BLaER1 treated with 17β-estradiol and CSF1 and Interleukin-3, amounts not matched to agents 10 nM and 100 nM (cell line): Measurements from ENCODE around the gene ZCCHC7.

ENCODE experiments used
- H3K27ac ChIP-seq, 11 experiments: shearing (Covaris generic); formaldehyde crosslinking; 2 replicates each; pipeline ENCODE4 v1.8.1; 2022
- H3K27me3 ChIP-seq, 11 experiments: shearing (Covaris generic); formaldehyde crosslinking; 2 replicates each; pipeline ENCODE4 v1.8.1; 2022
- H3K36me3 ChIP-seq, 11 experiments: shearing (Covaris generic); formaldehyde crosslinking; 2 replicates each; pipeline ENCODE4 v1.8.1; 2022
- H3K4me1 ChIP-seq, 10 experiments: shearing (Covaris generic); formaldehyde crosslinking; 2 replicates each; pipeline ENCODE4 v1.8.1; 2022
- H3K4me2 ChIP-seq, 11 experiments: shearing (Covaris generic); formaldehyde crosslinking; 2 replicates each; pipeline ENCODE4 v1.8.1; 2022
- H3K4me3 ChIP-seq, 10 experiments: shearing (Covaris generic); formaldehyde crosslinking; 2 replicates each; pipeline ENCODE4 v1.8.1; 2022
- H3K9ac ChIP-seq, 11 experiments: shearing (Covaris generic); formaldehyde crosslinking; 2 replicates each; pipeline ENCODE4 v1.8.1; 2022
- H3K9me3 ChIP-seq, 11 experiments: shearing (Covaris generic); formaldehyde crosslinking; replicated peaks in 1 of 11; 2 replicates each; pipeline ENCODE4 v1.8.1; 2022
- H4K20me1 ChIP-seq, 11 experiments: shearing (Covaris generic); formaldehyde crosslinking; 2 replicates each; pipeline ENCODE4 v1.8.1; 2022
- Cebpa-rat ChIP-seq, 11 experiments: shearing (Covaris generic); IDR thresholded peaks; 2 replicates each; pipeline ENCODE4 v1.8.1; 2022

The ZCCHC7 gene

DNA sequence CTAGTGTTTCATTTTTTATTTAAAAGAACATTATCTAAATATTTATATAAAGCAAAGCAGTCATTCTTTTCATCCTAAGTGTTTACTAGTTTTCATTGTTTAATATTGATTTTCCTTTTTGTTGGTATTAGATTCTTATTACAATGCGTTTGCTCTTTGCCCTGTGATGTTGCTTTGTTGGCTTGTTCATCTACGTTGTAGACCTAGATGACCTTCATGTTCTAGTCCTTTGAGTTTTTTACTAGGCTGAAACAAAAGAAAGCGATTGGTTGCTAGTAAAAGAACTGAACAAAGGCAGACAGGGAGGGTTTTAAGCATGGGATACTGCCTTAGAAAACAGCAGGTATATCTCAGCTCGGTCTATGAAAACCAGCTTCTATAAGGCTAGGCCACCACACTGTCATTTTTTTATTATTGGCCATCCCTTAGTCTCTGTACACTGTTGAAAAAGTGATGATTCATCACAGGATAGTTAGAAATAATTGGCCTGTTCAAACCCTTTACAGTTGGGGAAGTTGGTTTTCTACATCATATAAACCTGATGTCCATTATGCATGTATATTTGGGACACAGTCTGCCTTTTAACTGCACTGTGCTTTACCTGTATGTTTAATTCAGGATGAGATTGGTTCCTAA lies 119.0 kb downstream of the ZCCHC7 start:
- H3K27ac ChIP-seq = peak overlapping the region in 8 of 11 experiments; percentile 2 to 67 (median 34); a peak in 11 of 22 replicates
- H3K4me1 ChIP-seq = peaks cover 16 to 69% (median 42%) of the 10 kb centered on the region in 10 experiments
- peaks cover 0 to 76% (median 28%) of the 10 kb centered on the region in 11 experiments; a peak in 16 of 22 replicates for H3K36me3 ChIP-seq
- H3K4me3 ChIP-seq = no peak overlapping the region
- TF ChIP-seq Cebpa-rat (IDR thresholded peaks at IDR 0.05) = no peak
- peaks cover 0 to 88% (median 0%) of the 10 kb centered on the region in 11 experiments; a peak in 5 of 22 replicates for H4K20me1 ChIP-seq
- H3K9me3 ChIP-seq = no peaks in the 10 kb centered on the region; a peak in 1 of 22 replicates
- no peak overlapping the region for H3K9ac ChIP-seq
- H3K27me3 ChIP-seq = no peaks in the 10 kb centered on the region
- H3K4me2 ChIP-seq = peak overlapping the region; percentile 2 to 50 (median 15); a peak in 14 of 22 replicates

DNA sequence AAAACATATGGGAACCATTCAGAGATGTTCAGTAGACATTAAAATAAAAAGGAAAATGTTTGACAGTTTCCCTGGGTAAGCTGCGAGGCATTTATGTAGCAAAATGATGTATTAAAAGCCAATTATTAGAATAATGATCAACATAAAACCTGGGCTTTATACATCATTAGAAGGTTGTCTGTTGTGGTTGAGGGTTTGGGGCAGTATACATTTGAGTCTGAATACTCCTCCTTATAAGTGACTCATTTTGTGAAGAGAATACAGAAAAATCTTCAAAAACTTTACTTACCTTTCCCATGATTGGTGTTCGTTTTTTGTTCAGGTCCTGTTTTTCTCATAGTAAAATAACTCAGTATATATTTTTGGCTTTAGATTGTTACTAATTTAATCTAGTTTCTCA lies 119.5 kb downstream of the ZCCHC7 start:
- no peaks in the 10 kb centered on the region for H3K27me3 ChIP-seq
- H3K9ac ChIP-seq = no peak overlapping the region
- no peaks in the 10 kb centered on the region; a peak in 1 of 22 replicates for H3K9me3 ChIP-seq
- H3K4me3 ChIP-seq = no peak overlapping the region
- peak overlapping the region in 5 of 11 experiments; percentile 2 to 25 (median 4); a peak in 8 of 22 replicates for H3K4me2 ChIP-seq
- H3K4me1 ChIP-seq = peaks cover 16 to 71% (median 42%) of the 10 kb centered on the region in 10 experiments
- peaks cover 0 to 89% (median 0%) of the 10 kb centered on the region in 11 experiments; a peak in 5 of 22 replicates for H4K20me1 ChIP-seq
- peaks cover 0 to 73% (median 26%) of the 10 kb centered on the region in 11 experiments; a peak in 13 of 22 replicates for H3K36me3 ChIP-seq
- peak overlapping the region in 5 of 11 experiments; percentile 2 to 67 (median 54); a peak in 5 of 22 replicates for H3K27ac ChIP-seq
- TF ChIP-seq Cebpa-rat (IDR thresholded peaks at IDR 0.05) = no peak

DNA sequence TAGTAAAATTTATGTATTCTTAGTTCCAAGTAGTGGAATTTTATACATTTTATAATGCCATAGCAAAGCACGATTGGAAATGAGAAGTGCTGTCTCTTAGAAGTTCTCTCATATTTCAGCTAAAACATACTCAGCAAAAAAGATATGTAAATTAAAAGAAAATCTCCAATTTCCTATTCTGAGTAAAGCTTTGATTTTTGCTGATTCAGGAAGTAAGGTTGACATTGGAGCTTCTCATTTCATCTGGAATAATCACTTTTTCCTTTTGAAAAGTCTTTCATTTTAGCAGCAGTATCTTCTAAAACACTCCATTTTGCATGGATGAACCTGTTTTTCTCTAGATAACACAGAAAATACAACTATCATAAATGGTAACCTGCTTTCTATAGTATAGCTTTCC lies 121.0 kb downstream of the ZCCHC7 start:
- Histone ChIP-seq H3K4me3 (no peak overlapping the region), H3K9ac (no peak overlapping the region), H3K4me1 (peaks cover 16 to 80% (median 42%) of the 10 kb centered on the region in 10 experiments), H3K27ac (peak overlapping the region in 1 of 11 experiments; percentile 4; a peak in 1 of 22 replicates), H4K20me1 (peaks cover 0 to 89% (median 0%) of the 10 kb centered on the region in 11 experiments; a peak in 5 of 22 replicates), H3K9me3 (no peaks in the 10 kb centered on the region; a peak in 1 of 22 replicates), H3K27me3 (no peaks in the 10 kb centered on the region), H3K4me2 (peak overlapping the region in 6 of 11 experiments; percentile 7 to 51 (median 24); a peak in 9 of 22 replicates), H3K36me3 (peaks cover 0 to 73% (median 28%) of the 10 kb centered on the region in 11 experiments; a peak in 14 of 22 replicates)
- no peak for TF ChIP-seq Cebpa-rat (IDR thresholded peaks at IDR 0.05)

DNA sequence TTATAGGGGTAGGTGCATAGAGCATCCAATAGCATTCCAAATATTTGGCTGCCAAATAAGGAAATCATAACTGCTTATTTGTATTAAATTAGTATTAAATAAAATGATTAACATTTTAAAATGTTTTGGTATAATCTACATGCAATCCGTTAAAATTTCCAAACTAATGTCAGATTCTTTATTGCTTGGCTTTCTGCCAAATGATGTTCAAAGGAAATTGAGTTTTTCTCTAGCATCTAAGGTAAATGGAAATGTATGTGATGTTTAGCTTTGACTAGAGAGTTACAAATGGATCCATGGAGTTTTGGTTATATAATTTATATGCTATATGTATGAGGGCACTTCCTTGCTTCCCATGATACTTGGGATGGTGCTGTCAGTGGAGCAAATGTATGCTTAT lies 121.7 kb downstream of the ZCCHC7 start:
- Histone ChIP-seq H3K36me3 (peaks cover 0 to 72% (median 28%) of the 10 kb centered on the region in 11 experiments; a peak in 13 of 22 replicates), H3K4me1 (peaks cover 9 to 77% (median 38%) of the 10 kb centered on the region in 10 experiments), H3K27ac (no peak overlapping the region), H3K9ac (no peak overlapping the region), H3K27me3 (no peaks in the 10 kb centered on the region), H3K9me3 (no peaks in the 10 kb centered on the region), H4K20me1 (peaks cover 0 to 89% (median 0%) of the 10 kb centered on the region in 11 experiments; a peak in 5 of 22 replicates), H3K4me2 (peak overlapping the region in 2 of 11 experiments; percentile 11 to 51; a peak in 4 of 22 replicates), H3K4me3 (no peak overlapping the region)
- no peak for TF ChIP-seq Cebpa-rat (IDR thresholded peaks at IDR 0.05)

DNA sequence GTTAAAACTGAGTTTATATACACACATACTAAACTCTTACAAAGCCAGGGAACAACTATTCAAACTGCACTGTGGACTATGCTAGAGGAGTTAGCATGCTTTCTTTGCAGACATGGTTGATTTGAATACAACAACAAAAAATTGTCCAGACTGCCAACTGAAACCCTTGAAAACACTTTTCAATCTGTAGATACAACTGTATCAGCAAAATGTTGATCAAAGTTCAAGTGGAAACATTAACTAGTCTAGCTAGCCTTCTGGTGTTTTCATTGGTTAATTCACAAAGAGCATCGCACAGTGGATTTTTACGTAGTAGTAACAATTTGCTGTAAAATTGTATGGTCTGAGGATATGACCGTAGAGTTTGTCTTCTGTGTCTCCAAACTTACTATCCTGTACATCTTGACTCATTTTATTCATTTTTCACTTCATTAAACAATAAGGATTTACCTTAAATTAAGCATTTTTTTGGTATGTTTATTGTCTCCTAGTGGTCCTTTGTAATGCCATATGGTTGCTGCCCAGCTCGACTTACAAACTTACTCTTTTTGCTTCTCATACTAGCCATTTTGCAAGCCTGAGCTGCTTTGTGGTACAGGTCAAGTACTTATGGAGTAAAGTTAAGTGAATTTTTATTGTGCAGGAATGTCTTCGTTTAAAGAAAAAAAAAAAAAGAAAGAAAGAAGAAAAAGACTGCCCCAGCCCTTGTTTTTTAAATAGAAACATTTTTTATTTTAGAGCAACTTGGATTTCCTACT lies 123.4 kb downstream of the ZCCHC7 start:
- H3K4me3 ChIP-seq = no peak overlapping the region
- H3K36me3 ChIP-seq = peaks cover 0 to 72% (median 34%) of the 10 kb centered on the region in 11 experiments; a peak in 15 of 22 replicates
- H3K27me3 ChIP-seq = no peaks in the 10 kb centered on the region
- peak overlapping the region in 3 of 11 experiments; percentile 15 to 34 (median 24); a peak in 2 of 22 replicates for H3K27ac ChIP-seq
- H4K20me1 ChIP-seq = peaks cover 0 to 86% (median 0%) of the 10 kb centered on the region in 11 experiments; a peak in 5 of 22 replicates
- no peak for TF ChIP-seq Cebpa-rat (IDR thresholded peaks at IDR 0.05)
- H3K4me2 ChIP-seq = peak overlapping the region in 3 of 11 experiments; percentile 2 to 35 (median 5); a peak in 5 of 22 replicates
- no peaks in the 10 kb centered on the region; a peak in 1 of 22 replicates for H3K9me3 ChIP-seq
- no peak overlapping the region for H3K9ac ChIP-seq
- H3K4me1 ChIP-seq = peaks cover 8 to 74% (median 38%) of the 10 kb centered on the region in 10 experiments; a peak in 19 of 20 replicates

DNA sequence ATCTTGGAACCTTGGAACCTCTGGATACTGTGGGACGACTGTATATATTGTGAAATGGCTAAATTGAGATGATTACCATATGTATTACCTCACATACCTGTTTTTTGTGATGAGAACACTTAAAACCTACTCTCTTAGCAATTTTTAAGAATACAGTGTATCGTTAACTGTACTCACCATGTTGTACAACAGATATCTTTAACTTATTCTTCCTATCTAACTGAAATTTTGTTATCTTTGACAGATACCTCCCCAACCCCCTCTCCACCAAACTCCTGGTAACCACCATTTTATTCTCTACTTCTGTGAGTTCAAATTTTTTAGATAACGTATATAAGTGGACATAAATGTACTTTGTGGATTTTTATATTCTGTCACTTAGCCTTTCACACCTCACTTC lies 126.5 kb downstream of the ZCCHC7 start:
- Histone ChIP-seq H3K27ac (no peak overlapping the region), H3K4me2 (peak overlapping the region in 3 of 11 experiments; percentile 6 to 39 (median 18); a peak in 4 of 22 replicates), H3K36me3 (peaks cover 0 to 83% (median 59%) of the 10 kb centered on the region in 11 experiments; a peak in 17 of 22 replicates), H3K9ac (no peak overlapping the region), H3K4me3 (no peak overlapping the region), H4K20me1 (peaks cover 0 to 82% (median 0%) of the 10 kb centered on the region in 11 experiments; a peak in 5 of 22 replicates), H3K4me1 (peaks cover 8 to 80% (median 41%) of the 10 kb centered on the region in 10 experiments; a peak in 19 of 20 replicates), H3K9me3 (no peaks in the 10 kb centered on the region; a peak in 1 of 22 replicates), H3K27me3 (no peaks in the 10 kb centered on the region)
- TF ChIP-seq Cebpa-rat (IDR thresholded peaks at IDR 0.05) = no peak

DNA sequence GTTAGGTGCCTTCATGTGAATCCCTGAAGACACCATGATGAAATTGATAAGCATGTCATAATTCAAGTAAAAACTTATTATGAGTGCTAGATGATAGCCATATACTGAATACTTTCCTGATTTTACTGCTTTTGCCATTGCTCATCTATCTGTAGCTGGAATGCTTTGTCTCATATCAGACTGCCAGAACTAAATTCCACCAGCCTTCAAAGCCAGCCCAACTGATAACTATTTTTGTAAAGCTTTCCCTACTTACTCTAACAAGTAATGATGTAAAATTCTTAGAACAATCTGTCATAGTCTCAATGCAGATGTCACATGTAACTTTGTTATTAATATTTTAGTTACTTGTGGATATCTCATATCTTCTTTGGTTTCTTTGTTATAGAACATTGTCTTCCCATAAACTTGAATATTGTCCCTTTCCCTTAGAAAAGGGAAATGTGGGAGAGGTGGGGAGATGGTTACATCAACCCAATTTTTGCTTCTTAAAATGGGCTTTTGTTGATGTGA lies 128.3 kb downstream of the ZCCHC7 start:
- no peaks in the 10 kb centered on the region for H3K27me3 ChIP-seq
- peaks cover 0 to 64% (median 0%) of the 10 kb centered on the region in 11 experiments; a peak in 3 of 22 replicates for H4K20me1 ChIP-seq
- no peak for TF ChIP-seq Cebpa-rat (IDR thresholded peaks at IDR 0.05)
- peaks cover 0 to 89% (median 68%) of the 10 kb centered on the region in 11 experiments; a peak in 18 of 22 replicates for H3K36me3 ChIP-seq
- peak overlapping the region in 4 of 11 experiments; percentile 13 to 39 (median 19); a peak in 4 of 22 replicates for H3K4me2 ChIP-seq
- peaks cover 0 to 4% (median 0%) of the 10 kb centered on the region in 11 experiments; a peak in 2 of 22 replicates for H3K9me3 ChIP-seq
- peak overlapping the region in 5 of 11 experiments; percentile 2 to 41 (median 12); a peak in 3 of 22 replicates for H3K27ac ChIP-seq
- H3K9ac ChIP-seq = no peak overlapping the region
- H3K4me3 ChIP-seq = no peak overlapping the region
- H3K4me1 ChIP-seq = peaks cover 8 to 68% (median 36%) of the 10 kb centered on the region in 10 experiments; a peak in 18 of 20 replicates

DNA sequence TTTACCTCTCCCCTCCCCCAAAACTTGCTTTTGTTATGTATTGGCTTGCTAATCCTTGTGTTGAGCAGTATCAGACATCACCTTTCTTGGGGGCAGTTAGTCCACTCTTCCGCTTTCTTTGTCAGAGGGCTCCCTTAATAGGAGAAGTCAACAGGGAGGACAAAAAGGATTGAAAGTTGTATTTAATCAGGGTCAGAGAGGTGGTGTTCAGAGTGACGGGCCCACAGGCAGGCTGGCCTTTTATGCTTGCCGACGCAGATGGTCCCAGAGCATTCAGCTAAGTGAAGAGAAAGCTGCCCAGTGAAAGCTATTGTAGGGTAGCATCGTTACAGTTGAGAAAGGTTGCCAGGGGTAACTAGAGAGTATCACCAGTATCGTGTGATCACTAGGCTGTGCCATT lies 131.1 kb downstream of the ZCCHC7 start:
- Histone ChIP-seq H3K36me3 (peaks cover 0 to 100% (median 84%) of the 10 kb centered on the region in 11 experiments; a peak in 18 of 22 replicates), H4K20me1 (peaks cover 0 to 41% (median 0%) of the 10 kb centered on the region in 11 experiments; a peak in 1 of 22 replicates), H3K4me2 (peak overlapping the region; percentile 9 to 45 (median 31); a peak in 15 of 22 replicates), H3K4me3 (no peak overlapping the region), H3K27me3 (no peaks in the 10 kb centered on the region), H3K9me3 (peaks cover 0 to 4% (median 0%) of the 10 kb centered on the region in 11 experiments; a peak in 2 of 22 replicates), H3K4me1 (peaks cover 8 to 70% (median 34%) of the 10 kb centered on the region in 10 experiments; a peak in 18 of 20 replicates), H3K9ac (no peak overlapping the region), H3K27ac (peak overlapping the region in 8 of 11 experiments; percentile 10 to 63 (median 38); a peak in 13 of 22 replicates)
- no peak for TF ChIP-seq Cebpa-rat (IDR thresholded peaks at IDR 0.05)
